ENCODE data around the gene ACTL7B. TPM values are rescaled to one million over a fixed set of nuclear protein-coding genes. Genes with fewer than 3 reads are reported as not detected.
"Not testable (repeated sequence)": the region's sequence is repeated elsewhere in the genome, so short reads cannot be mapped to it uniquely, and the experiment has no call there.

The ACTL7B gene
- not detected for total RNA-seq (2021; fragmentation: NEBNext Ultra II Directional; extraction: Animal tissue kit (Norgen Biotek cat#: 25700))
- long read RNA-seq = 0 reads

- Mint-ChIP-seq H3K4me3 (no peak within 1 kb of the TSS), H3K4me1 (ENCODE audit: low read depth) (peaks cover 11% of the 10 kb centered on the region), H3K27ac (no peak within 1 kb of the TSS), H3K27me3 (ENCODE audit: insufficient read depth) (peaks cover 6% of the 10 kb centered on the region), H3K9me3 (no peaks in the 10 kb centered on the region; the same call in none of the 2 replicates), H3K36me3 (ENCODE audit: low read depth) (peaks cover 6% of the 10 kb centered on the region; the same call in 1 of the 2 replicates)
- TF ChIP-seq, protein P1, sequence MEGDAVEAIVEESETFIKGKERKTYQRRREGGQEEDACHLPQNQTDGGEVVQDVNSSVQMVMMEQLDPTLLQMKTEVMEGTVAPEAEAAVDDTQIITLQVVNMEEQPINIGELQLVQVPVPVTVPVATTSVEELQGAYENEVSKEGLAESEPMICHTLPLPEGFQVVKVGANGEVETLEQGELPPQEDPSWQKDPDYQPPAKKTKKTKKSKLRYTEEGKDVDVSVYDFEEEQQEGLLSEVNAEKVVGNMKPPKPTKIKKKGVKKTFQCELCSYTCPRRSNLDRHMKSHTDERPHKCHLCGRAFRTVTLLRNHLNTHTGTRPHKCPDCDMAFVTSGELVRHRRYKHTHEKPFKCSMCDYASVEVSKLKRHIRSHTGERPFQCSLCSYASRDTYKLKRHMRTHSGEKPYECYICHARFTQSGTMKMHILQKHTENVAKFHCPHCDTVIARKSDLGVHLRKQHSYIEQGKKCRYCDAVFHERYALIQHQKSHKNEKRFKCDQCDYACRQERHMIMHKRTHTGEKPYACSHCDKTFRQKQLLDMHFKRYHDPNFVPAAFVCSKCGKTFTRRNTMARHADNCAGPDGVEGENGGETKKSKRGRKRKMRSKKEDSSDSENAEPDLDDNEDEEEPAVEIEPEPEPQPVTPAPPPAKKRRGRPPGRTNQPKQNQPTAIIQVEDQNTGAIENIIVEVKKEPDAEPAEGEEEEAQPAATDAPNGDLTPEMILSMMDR (IDR thresholded peaks at IDR 0.05) = no peak
- no peak for DNase-seq
Measured at GRCh38 chr9:108855888-108856287, at the start of gene ACTL7B. ACTL7B (minus strand) TSS chr9:108855986; CDS start chr9:108855930, 56 bp downstream.

DNA sequence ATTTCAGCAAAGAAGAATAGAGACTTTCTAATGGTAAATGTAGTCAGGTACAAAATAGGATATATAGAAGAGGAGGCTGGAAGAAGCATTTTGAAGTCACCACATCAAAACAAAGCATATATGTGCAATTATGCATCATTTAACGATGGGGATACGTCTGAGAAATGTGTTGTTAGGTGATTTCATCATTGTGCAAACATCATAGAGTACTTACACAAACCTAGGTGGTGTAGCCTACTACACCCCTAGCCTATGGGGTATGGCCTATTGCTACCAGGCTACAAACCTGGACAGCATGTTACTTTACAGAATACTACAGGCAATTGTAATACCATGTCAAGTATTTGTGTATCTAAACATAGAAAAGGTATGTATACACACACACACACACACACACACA is 49.7 kb upstream of the ACTL7B start:
- no peaks in the 10 kb centered on the region for H3K4me1 Mint-ChIP-seq (ENCODE audit: low read depth)
- no peak overlapping the region for H3K4me3 Mint-ChIP-seq
- TF ChIP-seq, protein P1 (IDR thresholded peaks at IDR 0.05) = no peak
- H3K27me3 Mint-ChIP-seq (ENCODE audit: insufficient read depth) = no peaks in the 10 kb centered on the region
- H3K9me3 Mint-ChIP-seq = no peaks in the 10 kb centered on the region
- peaks cover 36% of the 10 kb centered on the region for H3K36me3 Mint-ChIP-seq (ENCODE audit: low read depth)
- no peak for DNase-seq
- H3K27ac Mint-ChIP-seq = no peak overlapping the region

GRCh38 chr9:108904161-108904560 is 48.4 kb upstream of the ACTL7B start:
- Mint-ChIP-seq H3K36me3 (ENCODE audit: low read depth) (peaks cover 32% of the 10 kb centered on the region), H3K27me3 (ENCODE audit: insufficient read depth) (no peaks in the 10 kb centered on the region), H3K27ac (no peak overlapping the region), H3K4me3 (no peak overlapping the region), H3K9me3 (no peaks in the 10 kb centered on the region), H3K4me1 (ENCODE audit: low read depth) (no peaks in the 10 kb centered on the region)
- no peak for DNase-seq
- TF ChIP-seq, protein P1 (IDR thresholded peaks at IDR 0.05) = no peak

GRCh38 chr9:108903420-108904103 is 47.8 kb upstream of the ACTL7B start:
- H3K4me1 Mint-ChIP-seq (ENCODE audit: low read depth) = no peaks in the 10 kb centered on the region
- no peak for DNase-seq
- no peak overlapping the region for H3K27ac Mint-ChIP-seq
- peaks cover 28% of the 10 kb centered on the region for H3K36me3 Mint-ChIP-seq (ENCODE audit: low read depth)
- H3K9me3 Mint-ChIP-seq = no peaks in the 10 kb centered on the region
- no peaks in the 10 kb centered on the region for H3K27me3 Mint-ChIP-seq (ENCODE audit: insufficient read depth)
- TF ChIP-seq, protein P1 (IDR thresholded peaks at IDR 0.05) = no peak
- H3K4me3 Mint-ChIP-seq = no peak overlapping the region

DNA sequence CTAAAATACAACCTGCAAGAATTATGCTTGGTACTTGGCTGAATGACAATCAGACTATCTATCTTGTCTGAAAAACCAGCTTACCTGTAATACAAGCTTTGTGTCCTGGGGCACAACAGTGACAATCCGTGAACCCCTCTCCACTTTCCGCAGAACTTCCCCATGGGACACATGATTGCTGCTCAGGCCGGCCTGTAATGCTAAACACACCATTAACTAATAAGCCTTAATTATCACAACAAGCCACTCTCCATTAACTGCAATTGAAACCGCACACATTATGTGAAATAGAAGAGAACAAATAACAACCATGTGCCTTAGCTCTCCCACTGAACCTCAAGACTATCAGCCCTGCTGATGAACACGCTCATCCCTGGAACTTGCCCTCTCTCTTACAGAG is 44.4 kb upstream of the ACTL7B start:
- peaks cover 33% of the 10 kb centered on the region for H3K36me3 Mint-ChIP-seq (ENCODE audit: low read depth)

GRCh38 chr9:108899023-108899695 is 43.4 kb upstream of the ACTL7B start:
- H3K27me3 Mint-ChIP-seq (ENCODE audit: insufficient read depth); DNase-seq; H3K4me1 Mint-ChIP-seq (ENCODE audit: low read depth); H3K4me3 Mint-ChIP-seq; H3K9me3 Mint-ChIP-seq; H3K27ac Mint-ChIP-seq: not testable (repeated sequence)
- peaks cover 35% of the 10 kb centered on the region for H3K36me3 Mint-ChIP-seq (ENCODE audit: low read depth)

More for the DNA sequence above, 44.4 kb upstream of the ACTL7B start:
- Mint-ChIP-seq H3K4me3 (no peak overlapping the region), H3K9me3 (no peaks in the 10 kb centered on the region), H3K27ac (no peak overlapping the region), H3K27me3 (ENCODE audit: insufficient read depth) (no peaks in the 10 kb centered on the region), H3K4me1 (ENCODE audit: low read depth) (no peaks in the 10 kb centered on the region)
- TF ChIP-seq, protein P1 (IDR thresholded peaks at IDR 0.05) = no peak
- no peak for DNase-seq
